Measurements from ENCODE around the gene TMEM236.

The TMEM236 gene

DNA sequence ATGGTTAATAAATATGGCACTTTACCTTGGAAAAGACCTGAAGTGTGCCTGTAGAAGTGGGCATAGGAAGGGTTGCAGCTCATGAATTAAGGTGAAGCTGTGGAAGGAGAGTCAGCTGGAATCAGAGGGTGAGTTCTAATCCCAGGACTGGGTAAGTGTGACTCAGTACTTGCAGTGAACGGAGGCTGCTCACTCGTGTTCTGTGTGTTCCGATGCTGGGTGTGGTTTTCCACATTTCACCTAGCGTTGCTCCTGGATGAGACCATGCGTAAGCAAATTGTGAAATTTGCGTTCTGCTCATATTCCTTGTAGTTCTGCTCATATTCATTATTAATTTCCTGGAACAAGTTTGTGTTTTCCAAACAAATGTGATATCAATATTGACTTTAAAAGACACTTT, 22.4 kb upstream of the TMEM236 start:
- Histone ChIP-seq H3K36me3 (ENCODE audit: insufficient read depth, low read length) (no peaks in the 10 kb centered on the region), H3K9ac (ENCODE audit: low read length) (no peak overlapping the region), H3K4me1 (ENCODE audit: insufficient read depth, low read length) (no peaks in the 10 kb centered on the region), H3K27ac (ENCODE audit: low read depth, low read length) (no peak overlapping the region), H3K4me3 (ENCODE audit: low read depth in 1 of 2, low read length in 2 of 2) (no peak overlapping the region), H3K27me3 (ENCODE audit: control insufficient read depth in 1 of 2, insufficient read depth in 2 of 2, low read length in 2 of 2) (no peaks in the 10 kb centered on the region), H3K9me3 (ENCODE audit: low read length) (no peaks in the 10 kb centered on the region)

DNA sequence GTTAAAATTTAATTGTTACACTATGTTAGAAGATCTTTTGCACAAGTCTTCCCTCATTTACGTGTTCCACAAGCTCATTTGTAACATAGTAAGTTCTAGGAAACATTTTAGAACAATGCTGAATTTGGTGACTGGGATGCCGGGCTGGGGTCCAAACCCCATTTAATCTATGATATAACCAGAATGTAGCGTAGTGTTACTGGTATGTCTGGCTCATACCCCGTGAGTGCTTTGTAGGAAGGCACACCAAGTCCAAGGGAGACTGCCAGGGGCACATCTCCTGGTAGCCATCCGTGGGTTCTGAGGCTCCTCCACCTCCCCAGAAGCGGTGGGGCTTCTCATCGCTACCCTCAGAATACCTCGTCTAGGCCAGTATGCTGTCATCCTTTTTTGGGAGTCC, 21.3 kb upstream of the TMEM236 start:
- Histone ChIP-seq H3K4me3 (ENCODE audit: low read depth in 1 of 2, low read length in 2 of 2) (no peak overlapping the region), H3K27ac (ENCODE audit: low read depth, low read length) (no peak overlapping the region), H3K36me3 (ENCODE audit: insufficient read depth, low read length) (no peaks in the 10 kb centered on the region), H3K27me3 (ENCODE audit: control insufficient read depth in 1 of 2, insufficient read depth in 2 of 2, low read length in 2 of 2) (no peaks in the 10 kb centered on the region), H3K4me1 (ENCODE audit: insufficient read depth, low read length) (no peaks in the 10 kb centered on the region), H3K9me3 (ENCODE audit: low read length) (no peaks in the 10 kb centered on the region), H3K9ac (ENCODE audit: low read length) (no peak overlapping the region)

DNA sequence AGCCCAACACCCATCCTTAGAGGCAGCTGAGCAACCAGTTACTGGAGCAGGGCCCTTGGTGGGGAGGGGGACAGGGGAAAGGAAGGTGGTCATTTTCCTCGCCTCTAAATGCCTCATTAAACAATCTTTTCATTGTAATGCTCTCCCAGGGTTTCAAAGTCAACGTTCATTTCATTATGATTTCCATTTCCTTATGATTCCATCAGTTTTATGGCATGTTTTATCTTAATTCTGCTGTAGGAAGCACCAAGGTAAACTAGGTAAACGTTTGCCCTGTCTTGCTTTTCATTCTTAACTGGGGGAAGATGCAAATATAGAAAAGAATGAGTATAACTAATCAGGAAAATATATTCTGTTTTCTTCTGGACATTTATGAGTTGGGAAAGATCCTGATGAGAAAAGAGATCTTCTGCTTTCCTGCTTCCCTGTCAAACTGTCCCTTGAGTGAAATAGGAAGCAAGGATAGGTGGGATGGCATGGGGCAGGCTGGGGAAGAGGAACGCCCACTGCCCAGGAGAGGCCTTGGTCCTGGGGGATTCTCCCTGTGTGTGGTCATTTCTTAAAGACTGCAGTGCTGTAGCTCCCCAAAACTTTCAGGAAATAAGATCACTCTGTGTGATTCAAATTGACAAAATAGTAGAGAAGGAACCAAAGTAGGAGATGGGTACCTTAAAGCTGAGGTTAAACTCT, 20.5 kb upstream of the TMEM236 start:
- no peaks in the 10 kb centered on the region for H3K9me3 ChIP-seq (ENCODE audit: low read length)
- H3K4me1 ChIP-seq (ENCODE audit: insufficient read depth, low read length), result no peaks in the 10 kb centered on the region
- no peak overlapping the region for H3K27ac ChIP-seq (ENCODE audit: low read depth, low read length)
- no peak overlapping the region for H3K9ac ChIP-seq (ENCODE audit: low read length)
- no peaks in the 10 kb centered on the region for H3K27me3 ChIP-seq (ENCODE audit: control insufficient read depth in 1 of 2, insufficient read depth in 2 of 2, low read length in 2 of 2)
- H3K4me3 ChIP-seq (ENCODE audit: low read depth in 1 of 2, low read length in 2 of 2), result no peak overlapping the region
- no peaks in the 10 kb centered on the region for H3K36me3 ChIP-seq (ENCODE audit: insufficient read depth, low read length)

DNA sequence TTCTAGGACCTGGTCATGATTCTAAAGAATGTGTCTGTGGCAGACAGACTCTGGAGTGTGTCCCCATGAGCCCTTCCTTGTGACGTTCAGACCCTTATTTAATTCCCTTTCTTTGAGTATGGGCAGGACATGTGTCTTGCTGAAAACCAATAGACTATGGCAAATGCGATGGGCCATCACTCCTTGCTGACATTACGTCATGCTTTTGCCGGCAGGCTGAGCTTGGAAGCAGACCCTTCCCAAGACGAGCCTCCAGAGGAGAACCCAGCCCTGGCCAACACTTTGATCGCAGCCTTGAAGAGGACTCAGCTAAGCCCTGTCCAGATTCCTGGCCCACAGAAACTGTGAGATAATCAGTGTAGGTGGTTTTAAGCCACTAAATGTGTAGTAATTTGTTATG, 18.4 kb upstream of the TMEM236 start:
- Histone ChIP-seq H3K36me3 (ENCODE audit: insufficient read depth, low read length) (no peaks in the 10 kb centered on the region), H3K27ac (ENCODE audit: low read depth, low read length) (no peak overlapping the region), H3K4me1 (ENCODE audit: insufficient read depth, low read length) (no peaks in the 10 kb centered on the region), H3K9ac (ENCODE audit: low read length) (no peak overlapping the region), H3K27me3 (ENCODE audit: control insufficient read depth in 1 of 2, insufficient read depth in 2 of 2, low read length in 2 of 2) (no peaks in the 10 kb centered on the region), H3K4me3 (ENCODE audit: low read depth in 1 of 2, low read length in 2 of 2) (no peak overlapping the region), H3K9me3 (ENCODE audit: low read length) (no peaks in the 10 kb centered on the region)

DNA sequence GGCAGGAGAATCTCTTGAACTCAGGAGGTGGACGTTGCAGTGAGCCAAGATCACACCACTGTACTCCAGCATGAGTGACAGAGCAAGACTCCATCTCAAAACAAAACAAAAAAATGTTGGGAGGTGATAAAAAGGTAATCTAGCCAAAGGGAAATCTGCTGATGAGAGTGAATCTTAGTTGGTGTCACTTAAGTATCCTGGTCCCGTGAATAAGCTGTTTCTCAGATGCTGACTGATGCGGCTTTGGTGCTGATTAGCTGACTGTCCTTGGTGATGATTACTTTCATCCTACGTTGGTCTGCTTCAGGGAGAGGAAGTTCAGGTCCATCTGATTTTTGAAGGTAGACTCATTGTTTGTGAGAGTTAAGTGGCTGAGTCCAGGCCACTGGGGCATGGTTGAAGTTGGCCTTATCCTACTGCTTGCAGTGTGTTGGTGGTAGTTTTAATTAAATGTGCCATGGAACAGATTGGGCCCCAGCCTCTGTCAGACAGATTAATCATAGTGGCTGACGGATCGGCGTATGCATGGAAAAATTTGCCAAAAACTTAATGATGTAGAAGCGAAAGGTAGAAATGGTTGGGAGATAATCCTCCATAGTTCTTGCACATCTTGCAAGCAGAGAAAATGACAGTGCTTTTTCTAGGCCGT, 17.4 kb upstream of the TMEM236 start:
- Histone ChIP-seq H3K27me3 (ENCODE audit: control insufficient read depth in 1 of 2, insufficient read depth in 2 of 2, low read length in 2 of 2) (no peaks in the 10 kb centered on the region), H3K27ac (ENCODE audit: low read depth, low read length) (no peak overlapping the region), H3K4me3 (ENCODE audit: low read depth in 1 of 2, low read length in 2 of 2) (no peak overlapping the region), H3K9me3 (ENCODE audit: low read length) (no peaks in the 10 kb centered on the region), H3K36me3 (ENCODE audit: insufficient read depth, low read length) (no peaks in the 10 kb centered on the region), H3K4me1 (ENCODE audit: insufficient read depth, low read length) (no peaks in the 10 kb centered on the region), H3K9ac (ENCODE audit: low read length) (no peak overlapping the region)

DNA sequence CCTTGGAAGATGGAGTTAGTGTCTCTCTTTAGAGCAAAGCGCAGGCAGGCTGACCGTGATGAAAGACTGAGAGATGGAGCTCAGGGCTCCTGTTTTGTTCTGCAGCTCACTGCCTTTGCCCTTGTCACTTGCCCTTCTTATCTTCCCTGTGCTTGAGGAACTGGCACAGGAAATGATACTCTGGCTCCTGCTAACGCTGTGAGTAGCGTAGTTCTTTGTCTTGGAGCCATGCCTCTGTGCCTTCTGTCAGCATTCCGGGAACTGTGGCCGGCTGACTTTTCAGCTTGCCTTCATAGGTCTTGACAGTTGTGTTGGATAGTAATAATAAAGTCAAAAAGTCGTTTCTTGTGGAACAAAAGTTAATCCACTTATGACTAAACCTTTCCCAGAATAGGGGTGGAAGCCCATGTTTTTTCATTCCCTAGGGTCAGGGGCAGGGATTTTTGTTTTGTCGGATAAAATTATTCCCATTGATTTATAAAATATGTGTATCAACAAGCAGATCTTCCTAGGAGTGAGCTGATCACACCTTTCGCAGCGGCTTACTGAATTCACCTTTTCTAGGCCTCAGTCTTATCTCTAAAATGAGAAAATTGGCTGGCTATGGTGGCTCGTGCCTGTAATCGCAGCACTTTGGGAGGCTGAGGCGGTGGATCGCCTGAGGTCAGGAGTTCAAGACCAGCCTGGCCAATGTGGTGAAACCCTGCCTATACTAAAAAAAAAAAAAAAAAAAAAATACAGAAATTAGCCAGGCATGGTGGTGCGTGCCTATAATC, 16.6 kb upstream of the TMEM236 start:
- Histone ChIP-seq H3K36me3 (ENCODE audit: insufficient read depth, low read length) (no peaks in the 10 kb centered on the region), H3K4me1 (ENCODE audit: insufficient read depth, low read length) (no peaks in the 10 kb centered on the region), H3K4me3 (ENCODE audit: low read depth in 1 of 2, low read length in 2 of 2) (no peak overlapping the region), H3K9me3 (ENCODE audit: low read length) (no peaks in the 10 kb centered on the region), H3K27me3 (ENCODE audit: control insufficient read depth in 1 of 2, insufficient read depth in 2 of 2, low read length in 2 of 2) (no peaks in the 10 kb centered on the region), H3K9ac (ENCODE audit: low read length) (no peak overlapping the region), H3K27ac (ENCODE audit: low read depth, low read length) (no peak overlapping the region)

DNA sequence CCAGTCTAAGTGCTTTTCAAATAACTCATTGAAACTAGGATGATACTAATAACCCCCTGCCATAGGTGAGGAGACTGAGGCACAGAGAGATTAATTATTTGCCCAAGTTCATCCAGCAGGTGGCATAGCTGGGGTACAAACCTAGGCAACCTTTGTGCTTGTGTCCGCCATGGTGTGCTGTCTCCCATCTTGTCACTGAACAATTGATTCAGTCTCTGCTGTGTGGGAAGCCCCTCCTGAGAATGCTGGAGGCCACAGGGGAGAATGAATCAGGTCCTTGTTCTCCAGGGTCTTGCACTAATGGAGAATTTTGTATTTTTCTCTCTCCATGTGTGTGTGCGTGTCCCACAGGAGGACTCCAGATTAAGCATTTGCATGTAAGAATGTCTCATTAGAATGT, 15.8 kb upstream of the TMEM236 start:
- Histone ChIP-seq H3K27me3 (ENCODE audit: control insufficient read depth in 1 of 2, insufficient read depth in 2 of 2, low read length in 2 of 2) (no peaks in the 10 kb centered on the region), H3K9ac (ENCODE audit: low read length) (no peak overlapping the region), H3K4me1 (ENCODE audit: insufficient read depth, low read length) (no peaks in the 10 kb centered on the region), H3K36me3 (ENCODE audit: insufficient read depth, low read length) (no peaks in the 10 kb centered on the region), H3K4me3 (ENCODE audit: low read depth in 1 of 2, low read length in 2 of 2) (no peak overlapping the region), H3K27ac (ENCODE audit: low read depth, low read length) (no peak overlapping the region), H3K9me3 (ENCODE audit: low read length) (no peaks in the 10 kb centered on the region)

DNA sequence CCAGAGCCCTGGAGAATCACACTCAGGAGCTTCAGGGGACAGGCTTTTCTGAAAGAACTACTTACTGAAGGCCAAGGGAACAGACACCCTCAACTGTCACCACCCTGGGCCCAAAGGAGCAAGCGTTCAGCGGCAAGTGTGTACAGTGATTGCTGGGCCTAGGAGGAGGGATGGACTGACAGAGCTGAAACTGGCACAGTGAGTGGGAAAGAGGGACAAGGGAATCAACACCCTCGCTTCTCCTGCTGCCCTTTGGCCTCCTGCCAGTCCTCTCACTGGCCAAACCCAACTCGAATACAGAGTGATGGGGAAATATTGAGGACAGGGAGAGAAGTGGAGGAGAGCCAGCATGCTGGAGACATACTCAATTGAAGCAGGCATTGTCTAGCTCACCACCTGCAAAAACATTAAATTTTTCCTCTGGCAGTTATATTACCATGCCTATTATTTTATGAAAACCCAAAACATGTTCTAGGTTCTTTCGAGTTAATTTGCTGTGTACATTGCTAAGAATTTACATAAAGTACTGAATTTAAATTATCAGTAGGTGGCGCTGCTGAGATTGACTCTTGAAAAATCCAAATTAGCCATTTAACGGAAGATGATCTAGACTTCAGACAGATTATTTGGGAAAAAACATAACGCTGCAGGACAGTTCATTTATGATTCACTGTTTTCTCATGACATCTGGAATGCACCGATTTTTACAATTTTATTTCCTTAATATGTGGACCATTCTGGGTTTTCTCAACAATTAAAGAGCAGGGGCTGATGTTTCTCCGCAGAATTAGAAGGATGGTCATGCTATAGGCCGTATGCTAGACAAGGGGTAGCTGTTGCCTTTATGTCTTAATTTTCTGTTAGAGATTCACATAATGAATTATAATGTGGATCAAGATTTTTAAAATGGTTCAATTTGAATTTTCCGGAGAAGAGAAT, 14.7 kb upstream of the TMEM236 start:
- no peak overlapping the region for H3K9ac ChIP-seq (ENCODE audit: low read length)
- H3K27ac ChIP-seq (ENCODE audit: low read depth, low read length), result no peak overlapping the region
- H3K4me1 ChIP-seq (ENCODE audit: insufficient read depth, low read length), result no peaks in the 10 kb centered on the region
- H3K9me3 ChIP-seq (ENCODE audit: low read length), result no peaks in the 10 kb centered on the region
- no peak overlapping the region for H3K4me3 ChIP-seq (ENCODE audit: low read depth in 1 of 2, low read length in 2 of 2)
- H3K36me3 ChIP-seq (ENCODE audit: insufficient read depth, low read length), result no peaks in the 10 kb centered on the region
- no peaks in the 10 kb centered on the region for H3K27me3 ChIP-seq (ENCODE audit: control insufficient read depth in 1 of 2, insufficient read depth in 2 of 2, low read length in 2 of 2)

DNA sequence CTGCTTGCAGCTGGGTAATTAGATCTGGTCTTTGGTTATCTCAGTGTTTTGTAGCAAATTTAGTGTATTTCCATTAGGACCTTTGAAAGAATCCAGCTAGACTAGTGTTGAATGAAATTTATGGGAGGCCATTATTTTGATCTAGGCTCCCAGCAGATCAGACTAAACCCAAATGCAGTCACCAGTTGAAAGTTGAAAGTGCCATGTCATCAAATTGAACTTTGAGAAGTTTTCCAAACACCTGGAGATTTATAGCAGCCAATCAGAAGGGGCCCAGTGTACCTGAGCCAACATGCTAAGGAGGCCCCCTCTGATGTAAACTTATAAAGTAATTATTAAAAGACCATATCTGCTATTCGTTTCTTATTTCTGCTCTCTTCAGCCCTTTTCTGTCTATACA, 11.3 kb upstream of the TMEM236 start:
- Histone ChIP-seq H3K27ac (ENCODE audit: low read depth, low read length) (no peak overlapping the region), H3K4me3 (ENCODE audit: low read depth in 1 of 2, low read length in 2 of 2) (no peak overlapping the region), H3K9ac (ENCODE audit: low read length) (no peak overlapping the region), H3K4me1 (ENCODE audit: insufficient read depth, low read length) (no peaks in the 10 kb centered on the region), H3K36me3 (ENCODE audit: insufficient read depth, low read length) (no peaks in the 10 kb centered on the region), H3K27me3 (ENCODE audit: control insufficient read depth in 1 of 2, insufficient read depth in 2 of 2, low read length in 2 of 2) (no peaks in the 10 kb centered on the region), H3K9me3 (ENCODE audit: low read length) (no peaks in the 10 kb centered on the region)

DNA sequence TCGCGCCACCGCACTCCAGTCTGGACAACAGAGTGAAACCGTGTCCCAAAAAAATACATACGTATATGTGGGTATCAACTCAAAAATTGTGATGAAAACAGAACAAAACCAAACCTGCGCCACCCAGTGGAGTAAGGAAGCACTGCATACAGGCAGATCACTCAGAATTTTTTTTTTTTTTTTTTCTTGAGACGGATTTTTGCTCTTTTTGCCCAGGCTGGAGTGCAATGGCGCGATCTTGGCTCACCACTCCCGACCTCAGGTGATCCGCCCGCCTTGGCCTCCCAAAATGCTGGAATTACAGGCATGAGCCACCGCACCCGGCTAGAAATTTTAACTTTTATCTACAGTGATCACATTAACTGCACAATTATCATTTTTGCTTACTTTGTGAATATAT, 9.1 kb upstream of the TMEM236 start:
- no peak overlapping the region for H3K27ac ChIP-seq (ENCODE audit: low read depth, low read length)
- no peaks in the 10 kb centered on the region for H3K9me3 ChIP-seq (ENCODE audit: low read length)
- no peak overlapping the region for H3K9ac ChIP-seq (ENCODE audit: low read length)
- H3K27me3 ChIP-seq (ENCODE audit: control insufficient read depth in 1 of 2, insufficient read depth in 2 of 2, low read length in 2 of 2), result no peaks in the 10 kb centered on the region
- H3K4me3 ChIP-seq (ENCODE audit: low read depth in 1 of 2, low read length in 2 of 2), result no peak overlapping the region
- H3K36me3 ChIP-seq (ENCODE audit: insufficient read depth, low read length), result no peaks in the 10 kb centered on the region
- no peaks in the 10 kb centered on the region for H3K4me1 ChIP-seq (ENCODE audit: insufficient read depth, low read length)

DNA sequence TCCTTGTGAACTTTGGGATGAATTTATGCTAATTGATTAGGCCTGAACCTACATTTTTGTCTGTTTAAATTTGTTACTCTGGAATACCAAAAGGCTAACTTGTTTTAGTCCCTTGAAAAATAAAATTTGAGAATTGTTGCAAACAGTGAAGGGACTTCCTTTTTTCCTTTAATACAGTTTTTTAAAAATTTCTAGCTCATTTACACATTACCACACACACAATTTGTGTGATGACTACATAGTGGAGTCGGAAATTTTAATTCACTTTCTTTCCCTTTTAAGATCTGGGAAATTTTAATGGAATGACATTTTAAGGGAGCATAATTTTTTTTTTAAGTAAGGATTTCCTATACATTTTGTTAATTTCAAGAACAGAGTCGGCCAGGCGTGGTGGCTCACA, 8.6 kb upstream of the TMEM236 start:
- Histone ChIP-seq H3K9ac (ENCODE audit: low read length) (no peak overlapping the region), H3K9me3 (ENCODE audit: low read length) (no peaks in the 10 kb centered on the region), H3K4me1 (ENCODE audit: insufficient read depth, low read length) (no peaks in the 10 kb centered on the region), H3K36me3 (ENCODE audit: insufficient read depth, low read length) (no peaks in the 10 kb centered on the region), H3K27me3 (ENCODE audit: control insufficient read depth in 1 of 2, insufficient read depth in 2 of 2, low read length in 2 of 2) (no peaks in the 10 kb centered on the region), H3K4me3 (ENCODE audit: low read depth in 1 of 2, low read length in 2 of 2) (no peak overlapping the region), H3K27ac (ENCODE audit: low read depth, low read length) (no peak overlapping the region)

Measured in muscle layer of colon (tissue), 2 donors.